Osteocyte (in vitro differentiated cells): ENCODE data around the gene RIPOR3. TPM values are rescaled to one million over a fixed set of nuclear protein-coding genes. Genes with fewer than 3 reads are reported as not detected.

Source experiments
- DNase-seq: peaks from one replicate; pipeline ENCODE4 v3.0.0; 2021; ENCODE audit warnings: mixed read lengths; ENCODE audit not compliant: unreplicated experiment; ENCODE audit errors: extremely low spot score
- H3K27ac Mint-ChIP-seq: one replicate; pipeline ENCODE4 v1.8.0; 2021; ENCODE audit warnings: mild to moderate bottlenecking, mixed read lengths; ENCODE audit not compliant: unreplicated experiment
- H3K27me3 Mint-ChIP-seq: one replicate; pipeline ENCODE4 v1.8.0; 2021; ENCODE audit warnings: mixed read lengths; ENCODE audit not compliant: unreplicated experiment
- H3K36me3 Mint-ChIP-seq: one replicate; pipeline ENCODE4 v1.8.0; 2021; ENCODE audit warnings: mixed read lengths; ENCODE audit not compliant: unreplicated experiment
- H3K4me1 Mint-ChIP-seq: one replicate; pipeline ENCODE4 v1.8.0; 2021; ENCODE audit warnings: mixed read lengths; ENCODE audit not compliant: unreplicated experiment
- H3K4me3 Mint-ChIP-seq: one replicate; pipeline ENCODE4 v1.8.0; 2021; ENCODE audit warnings: mild to moderate bottlenecking, moderate library complexity, mixed read lengths; ENCODE audit not compliant: unreplicated experiment
- H3K9me3 Mint-ChIP-seq: one replicate; pipeline ENCODE4 v1.8.0; 2021; ENCODE audit warnings: mixed read lengths; ENCODE audit not compliant: unreplicated experiment
- CTCF ChIP-seq: fragments of 200-600 bp; sonication (generic); IDR thresholded peaks from 2 replicates; pipeline ENCODE4 v1.5.0; 2021; ENCODE audit warnings: antibody characterized with exemption, mild to moderate bottlenecking, moderate library complexity
- total RNA-seq: library from RNA; stranded (reverse); gene quantifications from 2 replicates; pipeline ENCODE4 v1.2.1, GENCODE V29; 2021

Gene RIPOR3
- total RNA-seq, 1 donor from 2014 or later, result 0.11 TPM

GRCh38 chr20:50733644-50734349 lies 42.5 kb upstream of the RIPOR3 start:
- no peaks in the 10 kb centered on the region for H3K9me3 Mint-ChIP-seq
- H3K27me3 Mint-ChIP-seq, result peaks cover 18% of the 10 kb centered on the region
- no peaks in the 10 kb centered on the region for H3K36me3 Mint-ChIP-seq
- no peak overlapping the region for H3K27ac Mint-ChIP-seq
- no peak for DNase-seq
- TF ChIP-seq CTCF, result no peak
- H3K4me3 Mint-ChIP-seq, result no peak overlapping the region
- peaks cover 7% of the 10 kb centered on the region for H3K4me1 Mint-ChIP-seq

- Mint-ChIP-seq H3K9me3 (no peaks in the 10 kb centered on the region), H3K27ac (no peak overlapping the region), H3K36me3 (no peaks in the 10 kb centered on the region), H3K4me3 (peak overlapping the region; percentile 74), H3K4me1 (peaks cover 7% of the 10 kb centered on the region), H3K27me3 (peaks cover 18% of the 10 kb centered on the region)
- no peak for TF ChIP-seq CTCF
- peak; percentile 75 for DNase-seq
These were observed 40.8 kb upstream of the RIPOR3 start for GRCh38 chr20:50731930-50732690.

GRCh38 chr20:50731055-50731929 lies 40.0 kb upstream of the RIPOR3 start, which contains the start of gene PARD6B:
TSS of gene PARD6B (plus strand) at chr20:50731580. CDS start at chr20:50731787, 207 bp downstream.
- peak within 1 kb of the TSS; percentile 35 for H3K27ac Mint-ChIP-seq

GRCh38 chr20:50730765-50731054 lies 39.4 kb upstream of the RIPOR3 start:
- peaks cover 7% of the 10 kb centered on the region for H3K4me1 Mint-ChIP-seq

More at GRCh38 chr20:50731055-50731929, 40.0 kb upstream of the RIPOR3 start, which contains the start of gene PARD6B:
- peak within 1 kb of the TSS; percentile 82 for H3K4me3 Mint-ChIP-seq
- peaks cover 18% of the 10 kb centered on the region for H3K27me3 Mint-ChIP-seq
- no peaks in the 10 kb centered on the region for H3K9me3 Mint-ChIP-seq
- no peak for TF ChIP-seq CTCF
- H3K4me1 Mint-ChIP-seq, result peaks cover 7% of the 10 kb centered on the region
- peak; percentile 98 for DNase-seq
- H3K36me3 Mint-ChIP-seq, result no peaks in the 10 kb centered on the region

More at GRCh38 chr20:50730765-50731054, 39.4 kb upstream of the RIPOR3 start:
- no peak for TF ChIP-seq CTCF
- H3K36me3 Mint-ChIP-seq, result no peaks in the 10 kb centered on the region
- no peaks in the 10 kb centered on the region for H3K9me3 Mint-ChIP-seq
- peak overlapping the region; percentile 35 for H3K27ac Mint-ChIP-seq
- no peak for DNase-seq
- H3K4me3 Mint-ChIP-seq, result peak overlapping the region; percentile 82
- peaks cover 15% of the 10 kb centered on the region for H3K27me3 Mint-ChIP-seq
